Activated CD8-positive, alpha-beta memory T cell treated with anti-CD3 and anti-CD28 coated beads for 36 hours (primary cell): ENCODE data around the gene SPR. TPM values are rescaled to one million over a fixed set of nuclear protein-coding genes. Genes with fewer than 3 reads are reported as not detected.

ENCODE experiments used
- CTCF ChIA-PET: fragments of 350-600 bp; sonication (Branson Sonifier 250); formaldehyde crosslinking; loops from one replicate; lab custom pipeline; 2021; ENCODE audit warnings: antibody characterized with exemption; lab: Charles Lee
- POLR2A ChIA-PET: fragments of 350-600 bp; sonication (Branson Sonifier 250); formaldehyde crosslinking; loops from one replicate; lab custom pipeline; 2021; ENCODE audit warnings: antibody characterized with exemption; lab: Charles Lee
- total RNA-seq, 2 experiments: library from RNA; stranded (reverse); gene quantifications; one replicate each; pipeline ENCODE4 v1.2.3, GENCODE V29; 2021

Gene SPR
- total RNA-seq = 10 to 100 TPM; 11.6 to 12.0 TPM

DNA sequence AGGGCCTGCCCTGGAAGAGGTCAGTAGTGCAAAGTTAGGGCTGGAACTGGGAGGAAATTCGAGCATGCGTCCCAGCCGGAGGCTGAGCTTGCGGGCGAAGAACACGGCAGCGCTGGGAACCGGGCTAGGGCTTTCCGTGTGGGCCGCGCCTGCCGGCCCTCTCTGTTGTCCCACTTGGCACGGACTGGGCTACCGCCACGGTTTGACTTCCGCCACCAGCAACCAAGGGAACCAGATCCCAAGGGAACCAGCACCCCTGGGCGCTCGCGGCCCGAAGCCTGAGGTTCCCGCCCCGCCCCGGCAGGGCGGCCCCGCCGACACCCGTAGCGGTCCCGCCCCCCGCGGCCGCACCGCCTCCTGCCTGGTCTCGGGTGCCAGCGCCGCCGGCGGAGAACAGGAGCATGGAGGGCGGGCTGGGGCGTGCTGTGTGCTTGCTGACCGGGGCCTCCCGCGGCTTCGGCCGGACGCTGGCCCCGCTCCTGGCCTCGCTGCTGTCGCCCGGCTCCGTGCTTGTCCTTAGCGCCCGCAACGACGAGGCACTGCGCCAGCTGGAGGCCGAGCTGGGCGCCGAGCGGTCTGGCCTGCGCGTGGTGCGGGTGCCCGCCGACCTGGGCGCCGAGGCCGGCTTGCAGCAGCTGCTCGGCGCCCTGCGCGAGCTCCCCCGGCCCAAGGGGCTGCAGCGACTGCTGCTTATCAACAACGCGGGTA is at the start of gene SPR:
Gene SPR, plus strand, starts transcription at position 377 of the 708 bp plus-strand sequence. Its CDS starts 25 bp downstream, at position 402.
- ChIA-PET POLR2A (no interaction called here), CTCF (interaction anchor here (0.7 to 2.1 kb wide), 17 partner anchors 8 to 290 kb away, joined by 3 to 8 read pairs (median 4); partner anchors contain the start of gene EMX1)

DNA sequence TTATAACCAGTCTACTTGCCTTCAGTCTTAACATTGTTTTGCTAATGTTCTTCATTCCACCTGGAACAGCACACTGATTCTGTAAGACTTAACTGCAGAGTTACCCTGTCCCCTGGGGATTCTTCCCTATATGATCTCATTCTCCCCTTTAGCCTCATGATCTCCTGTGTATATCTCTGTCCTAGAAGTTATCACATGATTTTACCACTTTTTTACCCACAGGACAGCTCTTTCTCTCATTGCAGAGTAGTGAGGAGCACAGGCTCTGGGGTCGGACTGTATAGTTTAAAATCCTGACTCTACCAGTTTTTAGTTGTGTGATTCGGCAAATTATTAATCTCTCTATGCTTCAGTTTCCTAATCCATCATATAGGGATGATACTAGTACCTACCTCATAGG is 47.1 kb upstream of the SPR start:
- POLR2A ChIA-PET = no interaction called here
- CTCF ChIA-PET = no interaction called here

DNA sequence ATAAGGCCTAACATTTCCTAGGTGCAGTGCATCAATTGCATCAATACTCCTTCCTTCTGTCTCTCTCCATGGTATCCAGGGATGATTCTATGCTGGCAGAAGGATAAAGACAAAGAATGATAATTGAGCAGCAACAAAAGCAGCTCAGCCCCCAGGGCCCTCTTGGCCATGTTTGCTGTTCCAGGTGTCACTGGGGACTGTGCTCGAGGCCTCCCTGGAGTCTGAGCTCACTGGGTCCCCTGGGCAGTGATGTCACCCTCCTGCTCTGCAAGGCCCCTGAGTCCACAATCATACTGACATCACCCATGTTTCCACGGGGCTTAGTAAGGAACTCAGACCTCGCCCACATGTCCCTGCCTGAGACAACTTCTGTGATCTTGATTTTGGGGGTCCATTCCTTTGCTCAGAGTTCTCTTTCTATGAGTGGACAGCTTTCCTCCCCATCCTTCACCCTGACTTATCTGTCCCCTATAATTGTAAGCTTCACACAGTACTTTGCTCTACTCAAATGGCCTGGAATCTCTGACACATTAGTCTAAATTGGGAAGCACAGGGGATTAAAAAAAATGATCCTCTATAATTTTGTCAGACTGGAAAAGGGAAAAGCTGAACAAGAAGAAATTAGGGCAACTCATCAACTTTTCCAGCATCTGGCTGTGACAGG is 45.6 kb upstream of the SPR start:
- POLR2A ChIA-PET = no interaction called here

DNA sequence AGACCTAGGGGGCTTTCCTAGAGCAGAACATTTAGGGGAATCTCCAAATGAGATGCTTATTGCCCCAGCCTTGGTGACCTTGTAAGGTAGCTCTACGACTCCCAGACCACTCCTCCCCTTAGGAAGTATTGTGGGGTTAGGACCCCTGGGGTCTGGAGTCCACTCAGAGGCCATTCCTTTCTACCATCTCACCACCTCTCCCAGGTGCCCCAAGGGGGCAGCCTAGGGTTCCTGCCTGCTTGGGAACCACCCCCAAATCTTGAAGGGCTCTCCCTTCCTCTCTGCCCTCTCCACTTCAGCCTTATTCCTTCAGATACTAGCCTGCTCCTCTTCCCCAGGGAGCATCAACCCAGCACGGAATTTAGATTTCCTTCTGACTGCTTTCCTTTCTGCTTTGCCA is 43.9 kb upstream of the SPR start:
- ChIA-PET CTCF (interaction anchor here (2.4 kb wide), 1 partner anchor 49 kb away, joined by 6 read pairs; no protein-coding TSS in a partner anchor), POLR2A (no interaction called here)

More for the DNA sequence above, 45.6 kb upstream of the SPR start:
- CTCF ChIA-PET = interaction anchor here (2.4 kb wide), 1 partner anchor 51 kb away, joined by 6 read pairs; no protein-coding TSS in a partner anchor

DNA sequence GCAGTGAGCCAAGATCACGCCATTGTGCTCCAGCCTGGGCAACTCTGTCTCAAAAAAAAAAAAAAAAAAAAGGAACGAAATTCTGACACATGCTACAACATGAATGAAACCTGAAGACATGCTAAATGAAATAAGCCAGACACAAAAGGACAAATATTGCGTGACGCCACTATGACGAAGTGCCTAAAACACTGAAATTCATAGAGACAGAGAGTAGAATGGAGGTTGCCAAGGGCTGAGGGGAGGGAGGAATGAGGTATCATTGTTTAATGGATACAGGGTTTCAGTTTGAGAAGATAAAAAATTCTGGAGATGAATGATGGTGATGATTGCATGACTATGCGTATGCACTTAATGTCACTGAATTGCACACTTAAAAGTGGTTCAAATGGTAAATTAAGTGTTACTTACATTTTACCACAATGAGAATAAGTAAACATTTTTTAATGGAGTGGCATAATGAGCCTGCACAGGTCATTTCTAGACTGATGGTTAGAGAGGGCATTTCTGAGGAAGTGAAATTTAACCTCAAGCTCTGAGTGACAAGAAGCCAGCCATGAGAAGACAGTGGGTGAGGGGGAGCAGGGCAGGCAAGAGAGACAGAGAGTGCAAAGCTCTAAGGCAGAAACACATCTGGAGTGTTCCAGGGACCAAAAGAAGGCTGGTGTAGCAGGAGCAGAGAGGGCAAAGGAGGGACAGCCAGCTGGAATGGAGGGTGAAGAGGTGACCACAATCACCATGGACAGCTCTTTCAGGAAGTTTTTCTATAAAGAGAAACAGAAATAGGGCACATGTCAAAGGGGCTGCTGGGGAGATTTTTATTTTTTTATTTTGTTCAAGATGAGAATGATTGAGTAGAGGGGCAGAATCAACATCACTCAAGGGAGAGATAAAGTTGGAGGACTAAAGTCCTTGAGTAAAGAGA is 40.8 kb upstream of the SPR start:
- CTCF ChIA-PET = no interaction called here
- POLR2A ChIA-PET = no interaction called here

DNA sequence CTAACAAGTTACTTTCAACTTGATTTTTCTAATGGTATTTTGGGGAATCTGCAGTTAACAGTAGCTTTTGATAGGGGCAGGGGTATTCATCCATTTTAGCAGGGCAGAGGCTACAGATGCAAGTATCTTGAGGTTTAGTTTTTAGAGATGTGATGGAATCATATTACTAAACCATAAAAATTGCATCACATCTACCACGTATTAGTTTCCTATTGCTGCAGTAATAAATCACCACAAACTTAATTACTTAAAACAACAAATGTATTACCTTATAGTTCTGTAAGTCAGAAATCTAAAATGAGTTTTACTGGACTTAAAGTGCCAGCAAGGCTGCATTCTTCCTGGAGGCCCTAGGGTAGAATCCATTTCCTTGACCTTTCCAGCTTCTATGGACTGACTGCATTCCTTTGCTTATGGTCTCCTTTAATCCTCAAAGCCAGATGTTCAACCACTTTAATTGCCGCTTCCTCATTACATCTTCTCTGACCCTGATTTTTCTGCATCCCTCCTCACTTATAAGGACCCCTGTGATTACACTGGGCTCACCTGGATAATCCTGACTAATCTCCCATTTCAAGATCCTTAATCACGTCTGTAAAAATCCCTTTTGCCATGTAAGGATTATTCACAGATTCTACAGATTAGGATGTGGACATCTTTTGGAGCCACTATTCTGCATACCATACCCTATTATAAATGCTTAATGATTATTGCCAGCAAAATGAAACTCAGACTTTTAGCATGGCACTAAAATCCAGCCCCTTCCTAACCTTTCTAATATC is 39.5 kb upstream of the SPR start:
- POLR2A ChIA-PET = no interaction called here

DNA sequence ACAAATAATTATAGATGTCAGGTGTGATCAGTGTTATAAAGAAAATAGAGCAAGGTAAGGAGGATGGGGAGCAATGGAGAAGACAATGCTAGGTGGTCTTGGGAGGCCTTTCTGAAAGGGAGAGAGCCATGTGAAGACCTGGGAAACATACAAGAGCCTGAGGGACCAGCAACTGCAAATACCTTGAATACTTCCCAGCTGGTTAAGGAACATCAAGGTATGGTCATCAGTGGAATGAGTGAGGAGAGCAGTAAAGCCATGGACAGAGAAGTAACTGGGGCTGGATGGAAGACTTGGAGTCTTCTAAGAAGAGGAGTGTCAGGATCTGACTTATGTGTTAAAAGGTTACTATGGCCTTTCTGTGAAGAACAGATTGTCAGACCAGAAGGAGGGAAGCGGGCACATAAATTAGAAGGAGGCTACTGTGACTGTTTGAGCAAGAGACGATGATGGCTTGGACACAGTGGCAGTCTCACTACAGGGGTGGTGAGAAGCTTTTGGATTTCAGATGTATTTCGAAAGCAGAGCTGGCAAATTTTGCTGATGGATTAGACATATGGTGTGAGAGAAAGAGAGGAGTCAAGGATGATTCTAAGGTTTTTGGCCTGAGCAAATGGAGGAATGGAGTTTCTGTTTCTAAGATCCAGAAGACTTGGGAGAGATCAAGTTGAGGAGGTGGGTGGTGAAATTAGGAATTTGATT is 38.6 kb upstream of the SPR start:
- CTCF ChIA-PET = no interaction called here
- POLR2A ChIA-PET = no interaction called here

More for the DNA sequence above, 39.5 kb upstream of the SPR start:
- CTCF ChIA-PET = no interaction called here

DNA sequence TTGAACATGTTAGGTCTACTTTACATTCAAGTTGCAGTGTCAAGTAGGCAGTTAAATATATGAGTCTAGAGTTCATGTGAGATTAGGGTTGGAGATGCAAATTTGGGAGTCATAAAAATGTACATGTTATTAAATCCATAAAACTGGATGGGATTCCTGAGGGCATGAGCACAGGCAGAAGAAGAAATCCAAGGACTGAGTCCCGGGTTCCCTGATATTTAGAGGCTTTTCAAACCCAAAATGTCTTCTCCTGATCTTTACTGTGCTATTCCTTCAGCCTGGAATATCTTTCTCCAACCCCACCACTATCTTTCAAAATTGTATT is 38.1 kb upstream of the SPR start:
- POLR2A ChIA-PET = no interaction called here

DNA sequence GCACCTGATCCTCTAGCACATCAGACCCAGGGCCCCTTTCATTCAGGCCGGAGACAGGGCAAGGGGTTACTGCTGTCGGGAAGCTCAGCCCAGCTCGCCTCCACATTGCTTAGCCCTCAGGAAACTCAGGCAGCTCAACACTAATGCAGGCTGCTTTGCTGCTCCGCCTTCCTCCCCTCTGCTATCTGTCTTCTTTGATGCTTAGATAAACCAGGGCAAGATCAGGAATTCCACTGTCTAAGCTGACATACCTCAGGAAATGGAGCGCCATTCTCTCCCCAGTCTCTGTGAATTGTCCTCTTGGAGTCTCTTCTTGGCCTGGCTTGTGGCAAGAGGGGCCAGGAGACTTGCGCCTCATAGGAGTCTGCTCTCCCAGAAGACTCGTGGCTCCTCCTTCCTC is 35.9 kb upstream of the SPR start:
- POLR2A ChIA-PET = no interaction called here

More for the DNA sequence above, 38.1 kb upstream of the SPR start:
- CTCF ChIA-PET = no interaction called here

DNA sequence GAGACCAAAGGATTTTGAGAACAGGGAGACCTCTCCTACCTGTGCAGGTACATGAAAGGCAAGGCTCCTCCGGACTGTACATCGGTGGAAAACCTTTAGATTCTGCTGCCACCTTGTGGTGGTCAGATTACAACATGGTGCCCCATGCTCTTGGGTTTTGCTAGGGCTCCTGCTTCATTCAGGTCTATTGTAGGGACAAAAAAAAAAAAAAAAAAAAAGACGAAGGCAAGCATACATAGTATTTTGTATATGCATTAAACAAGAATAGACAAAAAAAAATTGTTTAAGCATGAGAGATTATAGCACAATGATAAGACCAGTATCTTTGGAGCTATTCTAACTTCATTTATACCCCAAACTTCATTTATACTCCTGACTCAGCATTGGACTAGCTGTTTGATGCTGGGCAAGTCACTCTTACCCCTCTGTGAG is 27.4 kb upstream of the SPR start:
- ChIA-PET POLR2A (no interaction called here), CTCF (interaction anchor here (0.6 to 1.7 kb wide), 10 partner anchors 21 to 94 kb away, joined by 3 to 10 read pairs (median 5); no protein-coding TSS in a partner anchor)

More for the DNA sequence above, 35.9 kb upstream of the SPR start:
- CTCF ChIA-PET = no interaction called here

DNA sequence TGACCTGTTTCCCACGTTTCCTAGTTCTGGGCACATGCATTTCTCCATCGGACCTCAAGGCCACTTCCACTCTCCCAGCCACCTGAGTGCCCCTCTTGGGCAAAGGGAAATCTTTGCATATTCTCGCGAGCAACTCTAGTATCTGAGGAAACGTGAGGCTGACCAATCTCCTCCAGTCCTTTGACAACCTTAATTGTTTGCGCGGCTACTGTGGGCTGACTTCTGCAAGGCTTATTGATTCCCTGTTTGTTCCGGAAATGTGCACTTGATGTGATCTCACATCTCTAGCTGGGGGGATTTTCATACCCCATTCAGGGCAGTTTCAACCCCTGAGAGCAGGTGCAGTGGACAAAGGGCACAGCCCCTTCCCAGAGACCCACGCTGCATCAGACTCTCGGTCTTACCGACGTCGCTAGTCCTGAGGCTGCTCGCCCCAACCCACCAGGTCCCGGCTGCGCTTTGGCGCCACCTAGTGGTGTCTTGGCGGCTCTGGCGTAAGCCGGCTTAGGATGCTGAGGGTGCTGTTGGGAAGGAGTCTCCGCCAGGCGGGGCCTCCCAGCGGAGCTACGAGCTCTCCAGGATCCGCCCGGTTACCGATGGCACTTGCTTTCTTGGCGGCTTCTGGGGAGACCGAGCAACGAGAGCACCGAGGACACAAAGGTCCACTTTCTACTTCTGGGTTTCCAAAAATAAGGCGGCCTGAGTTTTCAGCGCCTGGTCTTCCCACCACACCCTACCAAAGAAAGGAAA is 24.8 kb upstream of the SPR start:
- ChIA-PET CTCF (interaction anchor here (0.6 to 1.7 kb wide), 14 partner anchors 21 to 315 kb away, joined by 3 to 5 read pairs (median 4); partner anchors contain the start of gene EMX1), POLR2A (no interaction called here)

DNA sequence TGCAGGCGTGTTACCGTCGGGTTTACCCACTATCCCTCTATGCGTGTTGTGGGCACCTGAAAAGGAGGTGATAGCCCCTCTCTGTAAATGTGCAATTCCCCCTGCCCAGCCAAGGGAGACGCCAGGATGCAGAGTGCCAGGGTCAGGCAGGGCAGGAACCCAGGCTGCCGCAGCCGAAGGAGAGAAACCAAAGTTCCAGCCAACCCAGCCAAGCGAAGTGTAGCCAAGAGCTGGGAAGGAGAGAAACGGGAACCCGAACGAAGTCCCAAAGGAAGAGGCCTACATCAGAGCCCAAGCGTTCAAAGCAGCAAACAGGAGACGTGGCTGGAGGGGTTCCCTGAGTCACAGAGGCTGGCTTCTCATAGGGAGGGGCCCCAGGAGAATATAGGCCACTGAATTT is 24.2 kb upstream of the SPR start:
- CTCF ChIA-PET = interaction anchor here (0.6 to 1.7 kb wide), 12 partner anchors 20 to 118 kb away, joined by 3 to 5 read pairs (median 4); partner anchors contain the start of gene EMX1
- POLR2A ChIA-PET = interaction anchor here (0.9 kb wide), 1 partner anchor 38 kb away, joined by 3 read pairs; no protein-coding TSS in a partner anchor

DNA sequence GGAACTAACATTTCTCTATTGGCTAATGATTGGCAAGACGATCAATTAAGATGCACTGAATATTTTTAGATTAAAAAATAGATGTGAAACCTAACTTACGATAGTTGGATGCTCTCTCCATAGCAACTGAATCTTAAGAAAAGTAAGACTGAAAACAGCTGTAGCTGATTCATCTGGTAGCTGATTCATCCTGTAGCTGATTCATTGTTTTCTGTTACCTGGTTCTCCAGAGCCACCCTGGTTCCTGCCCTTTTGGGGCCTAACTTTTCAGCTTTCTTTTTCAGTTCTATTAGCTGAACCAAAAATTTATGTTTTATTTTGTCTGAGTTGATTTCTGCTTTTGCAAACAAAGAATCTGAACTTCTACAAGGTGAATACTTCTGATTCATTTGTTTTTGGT is 22.7 kb upstream of the SPR start:
- CTCF ChIA-PET = interaction anchor here (1.1 to 1.6 kb wide), 2 partner anchors 28 to 93 kb away, joined by 5 read pairs; no protein-coding TSS in a partner anchor
- POLR2A ChIA-PET = no interaction called here

DNA sequence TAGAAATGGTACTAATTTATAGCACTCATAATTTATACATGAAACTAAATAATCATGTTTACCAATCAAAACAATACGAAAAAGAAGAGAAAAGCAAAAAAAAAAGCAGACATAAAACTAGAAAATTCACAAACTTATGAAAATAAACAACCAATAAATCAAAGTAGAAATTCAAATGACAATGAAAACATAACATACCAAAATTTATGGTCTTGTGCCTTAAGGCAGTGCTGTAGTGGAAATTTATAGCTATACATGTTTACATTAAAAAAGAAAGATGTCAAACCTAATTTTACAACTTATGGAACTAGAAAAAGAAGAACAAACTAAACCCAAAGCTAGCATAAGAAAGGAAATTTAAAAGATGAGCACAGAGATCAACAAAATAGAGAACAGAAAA is 16.1 kb upstream of the SPR start:
- POLR2A ChIA-PET = no interaction called here
- CTCF ChIA-PET = interaction anchor here (1.4 kb wide), 1 partner anchor 16 kb away, joined by 4 read pairs; the partner anchor contains the start of gene SPR

DNA sequence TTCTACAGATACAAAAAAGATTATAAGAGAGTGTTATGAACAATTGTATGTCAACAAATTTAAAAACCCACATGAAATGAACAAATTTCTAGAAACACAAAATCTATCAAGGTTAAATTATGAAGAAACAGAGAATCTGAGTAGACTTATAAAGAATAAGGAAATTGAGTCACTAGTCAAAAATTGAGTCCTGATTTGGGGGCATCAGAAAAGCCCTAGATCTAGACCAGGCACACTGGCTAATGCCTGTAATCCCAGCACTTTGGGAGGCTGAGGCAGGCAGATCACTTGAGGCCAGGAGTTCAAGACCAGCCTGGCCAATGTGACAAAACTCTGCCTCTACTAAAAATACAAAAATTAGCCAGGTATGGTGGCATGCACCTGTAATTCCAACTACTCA is 15.3 kb upstream of the SPR start:
- ChIA-PET CTCF (no interaction called here), POLR2A (interaction anchor here (0.6 kb wide), 1 partner anchor 350 kb away, joined by 8 read pairs; no protein-coding TSS in a partner anchor)

DNA sequence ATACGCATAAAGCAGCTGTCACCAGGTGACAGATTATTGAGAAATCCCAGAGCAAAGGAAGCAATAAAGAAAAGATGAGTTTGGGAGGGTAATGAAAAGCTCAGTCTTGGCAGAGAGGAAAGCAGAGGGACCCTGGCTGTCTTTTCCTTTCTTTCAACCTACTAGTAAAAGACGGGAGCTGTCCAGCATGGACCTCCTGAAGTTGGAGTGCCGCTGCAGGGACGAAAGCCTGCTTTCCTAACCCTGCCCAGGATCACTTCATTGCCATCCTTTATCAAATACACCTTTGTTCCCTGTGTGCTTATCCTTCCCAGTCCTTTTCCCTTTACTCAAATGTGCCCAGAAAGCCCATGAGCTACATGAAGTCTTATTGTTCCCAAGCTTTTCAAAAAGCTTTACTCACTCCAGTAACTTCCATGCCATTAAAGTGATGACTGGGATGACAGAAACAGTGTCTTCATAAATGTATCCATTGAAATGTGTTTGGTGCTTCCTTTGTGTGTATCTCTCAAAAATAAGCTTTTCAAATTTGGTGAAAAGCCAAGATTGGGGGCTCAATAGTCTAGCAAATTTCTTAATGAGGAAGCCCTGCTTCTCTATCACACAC is 3.7 kb upstream of the SPR start:
- CTCF ChIA-PET = interaction anchor here (1.0 to 1.4 kb wide), 2 partner anchors 9 to 21 kb away, joined by 3 to 5 read pairs; no protein-coding TSS in a partner anchor

More for the DNA sequence above, 3.7 kb upstream of the SPR start:
- POLR2A ChIA-PET = no interaction called here
